Esophagus muscularis mucosa (tissue), 3 donors: ENCODE results near the gene GNG2.

ENCODE experiments used
- CTCF ChIP-seq, 3 experiments: fragments of 200-600 bp in 2 of 3; fragments of 450-650 bp in 1 of 3; sonication (generic) in 2 of 3; IDR thresholded peaks; one replicate each; pipeline ENCODE4 v1.5.1; 2017 to 2019; ENCODE audit warnings: antibody characterized with exemption in 3 of 3, mild to moderate bottlenecking in 2 of 3, moderate library complexity in 1 of 3
- POLR2A ChIP-seq: fragments of 450-650 bp; IDR thresholded peaks from one replicate; pipeline ENCODE4 v1.6.1; 2017; ENCODE audit warnings: antibody characterized with exemption, moderate library complexity, mild to moderate bottlenecking, low read depth
- POLR2AphosphoS5 ChIP-seq, 2 donors: sonication (generic); formaldehyde crosslinking; IDR thresholded peaks; one replicate each; pipeline ENCODE4 v1.6.1; 2017; ENCODE audit warnings: antibody characterized with exemption in 2 of 2

DNA sequence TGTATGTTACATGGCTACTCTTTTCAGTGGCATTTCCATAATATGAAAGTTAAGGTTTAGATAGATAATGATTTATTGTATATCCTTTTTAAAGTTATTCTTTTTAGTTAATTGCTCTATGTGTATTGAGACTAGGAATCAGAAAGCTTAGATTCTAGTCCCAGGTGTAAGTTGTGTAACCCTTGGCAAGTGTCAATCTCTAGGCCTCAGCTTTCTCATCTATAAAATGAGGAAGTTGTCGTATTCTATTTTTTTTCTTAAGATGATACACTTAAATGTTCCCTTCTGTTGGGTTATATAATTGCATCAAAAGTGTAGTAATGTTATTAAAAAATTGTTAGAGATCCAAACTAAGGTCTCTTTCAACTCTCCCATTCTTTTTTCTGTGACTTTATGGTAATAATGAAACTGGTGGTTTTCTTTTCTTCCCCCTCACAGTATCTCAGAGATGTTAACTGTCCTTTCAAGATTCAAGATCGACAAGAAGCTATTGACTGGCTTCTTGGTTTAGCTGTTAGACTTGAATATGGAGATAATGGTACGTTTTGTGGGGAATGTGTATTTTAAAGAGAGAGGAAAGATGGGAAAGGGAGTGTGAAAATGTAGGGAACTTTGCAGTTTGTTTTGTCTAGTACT, 133.0 kb downstream of the GNG2 start:
- TF ChIP-seq CTCF (IDR thresholded peaks at IDR 0.05) (no peak), POLR2A (no peak), POLR2AphosphoS5 (IDR thresholded peaks at IDR 0.05) (no peak)
